Kidney epithelial cell (primary cell): ENCODE data around the gene NECAB3. TPM values are rescaled to one million over a fixed set of nuclear protein-coding genes. Genes with fewer than 3 reads are reported as not detected.

ENCODE experiments used
- DNase-seq: peaks from one replicate; pipeline ENCODE4 v3.0.0-alpha.2; 2010; ENCODE audit warnings: low read depth
- H3K27me3 ChIP-seq: 2 replicates; pipeline ENCODE4 v1.6.0; 2011; ENCODE audit warnings: low read length; ENCODE audit not compliant: control insufficient read depth, insufficient read depth
- H3K36me3 ChIP-seq: 2 replicates; pipeline ENCODE4 v1.5.1; 2011; ENCODE audit warnings: low read length; ENCODE audit not compliant: control insufficient read depth, insufficient read depth
- H3K4me3 ChIP-seq: 2 replicates; pipeline ENCODE4 v1.5.1; 2011; ENCODE audit warnings: low read depth, mild to moderate bottlenecking, control low read depth, low read length
- total RNA-seq: library from RNA; depleted of rRNA; stranded (reverse); fragments of >200 nt; gene quantifications from 2 replicates; pipeline ENCODE4 v1.2.3, GENCODE V29; 2015
- TF ChIP-seq, protein P1 (sequence below): IDR thresholded peaks from 2 replicates; pipeline ENCODE4 v1.5.1; 2011; ENCODE audit warnings: mild to moderate bottlenecking, moderate library complexity, low read length, control low read depth, inconsistent platforms; ENCODE audit not compliant: insufficient read depth, poor library complexity, severe bottlenecking

Gene NECAB3
- total RNA-seq, 1 donor from 2014 or later: 17.5 TPM

DNA sequence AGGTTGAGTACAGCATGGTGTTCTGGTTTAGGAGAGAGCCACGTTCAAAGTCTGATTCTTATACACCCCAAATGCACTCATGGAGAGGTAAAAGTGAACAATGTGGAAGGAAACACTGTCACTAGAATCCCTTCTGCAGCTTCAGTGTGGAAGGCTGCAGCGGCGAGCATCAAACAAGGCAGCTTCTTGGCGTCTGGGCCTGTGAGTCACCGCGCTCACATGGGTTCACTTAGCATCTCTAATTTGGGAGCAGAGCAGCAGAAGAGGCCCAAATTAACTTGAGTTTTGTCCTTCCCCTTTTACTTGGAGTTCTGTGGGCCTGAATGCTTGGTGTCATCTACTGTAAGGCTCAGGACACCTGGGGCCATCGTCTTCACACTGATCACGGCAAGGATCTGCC lies 22.9 kb upstream of the NECAB3 start:
- Histone ChIP-seq H3K36me3 (no peaks in the 10 kb centered on the region), H3K4me3 (no peak overlapping the region), H3K27me3 (no peaks in the 10 kb centered on the region)
- TF ChIP-seq, protein P1, sequence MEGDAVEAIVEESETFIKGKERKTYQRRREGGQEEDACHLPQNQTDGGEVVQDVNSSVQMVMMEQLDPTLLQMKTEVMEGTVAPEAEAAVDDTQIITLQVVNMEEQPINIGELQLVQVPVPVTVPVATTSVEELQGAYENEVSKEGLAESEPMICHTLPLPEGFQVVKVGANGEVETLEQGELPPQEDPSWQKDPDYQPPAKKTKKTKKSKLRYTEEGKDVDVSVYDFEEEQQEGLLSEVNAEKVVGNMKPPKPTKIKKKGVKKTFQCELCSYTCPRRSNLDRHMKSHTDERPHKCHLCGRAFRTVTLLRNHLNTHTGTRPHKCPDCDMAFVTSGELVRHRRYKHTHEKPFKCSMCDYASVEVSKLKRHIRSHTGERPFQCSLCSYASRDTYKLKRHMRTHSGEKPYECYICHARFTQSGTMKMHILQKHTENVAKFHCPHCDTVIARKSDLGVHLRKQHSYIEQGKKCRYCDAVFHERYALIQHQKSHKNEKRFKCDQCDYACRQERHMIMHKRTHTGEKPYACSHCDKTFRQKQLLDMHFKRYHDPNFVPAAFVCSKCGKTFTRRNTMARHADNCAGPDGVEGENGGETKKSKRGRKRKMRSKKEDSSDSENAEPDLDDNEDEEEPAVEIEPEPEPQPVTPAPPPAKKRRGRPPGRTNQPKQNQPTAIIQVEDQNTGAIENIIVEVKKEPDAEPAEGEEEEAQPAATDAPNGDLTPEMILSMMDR: no peak
- no peak for DNase-seq

- Histone ChIP-seq H3K36me3 (no peaks in the 10 kb centered on the region), H3K27me3 (no peaks in the 10 kb centered on the region), H3K4me3 (no peak overlapping the region)
- no peak for DNase-seq
- TF ChIP-seq, protein P1: no peak
Observed at GRCh38 chr20:33696448-33696847, 22.2 kb upstream of the NECAB3 start.

- TF ChIP-seq, protein P1: no peak
- H3K4me3 ChIP-seq: no peak overlapping the region
Observed at GRCh38 chr20:33694639-33695012, 20.4 kb upstream of the NECAB3 start.

GRCh38 chr20:33693741-33694638 lies 19.8 kb upstream of the NECAB3 start:
- TF ChIP-seq, protein P1: no peak

More at GRCh38 chr20:33694639-33695012, 20.4 kb upstream of the NECAB3 start:
- Histone ChIP-seq H3K27me3 (no peaks in the 10 kb centered on the region), H3K36me3 (no peaks in the 10 kb centered on the region)
- no peak for DNase-seq

DNA sequence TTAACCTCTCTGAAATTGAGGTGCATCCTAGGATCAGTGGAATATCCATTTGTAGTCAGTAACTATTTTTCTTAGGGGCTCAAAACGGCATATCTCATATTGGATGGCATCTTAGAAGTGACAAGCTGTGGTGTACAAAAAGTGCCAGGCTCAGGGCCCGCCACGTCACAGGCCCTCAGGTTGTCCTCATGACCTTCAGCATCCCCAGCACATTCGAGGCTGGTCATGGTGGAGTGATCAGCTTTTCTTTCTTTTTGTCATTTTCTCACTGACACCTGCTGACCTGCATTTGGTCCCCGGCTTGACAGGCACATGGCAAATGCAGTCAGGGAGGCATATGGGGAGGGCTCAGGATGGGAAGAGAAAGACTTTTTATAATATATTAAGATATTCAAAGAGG lies 19.1 kb upstream of the NECAB3 start:
- TF ChIP-seq, protein P1: no peak
- DNase-seq: no peak
- no peak overlapping the region for H3K4me3 ChIP-seq

More at GRCh38 chr20:33693741-33694638, 19.8 kb upstream of the NECAB3 start:
- no peak for DNase-seq
- Histone ChIP-seq H3K36me3 (no peaks in the 10 kb centered on the region), H3K27me3 (no peaks in the 10 kb centered on the region), H3K4me3 (no peak overlapping the region)

DNA sequence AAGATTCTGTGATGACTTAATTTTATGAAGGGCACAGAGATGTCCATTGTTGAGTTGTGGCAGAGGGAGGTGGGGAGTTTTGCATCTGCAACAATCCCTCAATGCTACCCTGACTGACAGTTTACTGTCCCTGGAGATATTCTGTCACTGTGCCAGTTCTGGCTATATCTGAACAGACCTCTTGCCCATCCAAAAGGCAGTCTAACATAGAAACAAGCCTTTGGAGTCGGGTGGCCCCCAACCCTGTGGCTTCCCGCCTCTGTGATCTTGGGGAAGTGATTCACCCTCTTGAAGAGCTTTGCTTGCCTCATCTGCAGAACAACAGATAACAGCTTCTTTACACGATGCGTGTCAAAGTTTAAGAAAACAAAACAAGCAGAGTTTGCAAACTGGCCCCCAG lies 15.7 kb upstream of the NECAB3 start:
- no peak overlapping the region for H3K4me3 ChIP-seq
- no peaks in the 10 kb centered on the region for H3K27me3 ChIP-seq
- no peak for DNase-seq
- TF ChIP-seq, protein P1: no peak
- no peaks in the 10 kb centered on the region for H3K36me3 ChIP-seq

More for the DNA sequence above, 19.1 kb upstream of the NECAB3 start:
- no peaks in the 10 kb centered on the region for H3K36me3 ChIP-seq
- no peaks in the 10 kb centered on the region for H3K27me3 ChIP-seq
